Liver (tissue), 9 donors: Measurements from ENCODE around the gene MED8. TPM values are rescaled to one million over a fixed set of nuclear protein-coding genes. Genes with fewer than 3 reads are reported as not detected.

ENCODE experiments used
- DNase-seq: peaks from one replicate; pipeline ENCODE4 v3.0.0-alpha.2; 2017; ENCODE audit warnings: low spot score
- H3K27ac ChIP-seq, 2 donors: one replicate each; pipeline ENCODE4 v1.7.0; 2013; ENCODE audit warnings: inconsistent platforms in 2 of 2, low read length in 2 of 2, control low read depth in 1 of 2, low read depth in 1 of 2, mild to moderate bottlenecking in 1 of 2
- H3K27me3 ChIP-seq, 4 donors: one replicate each; pipeline versions ENCODE4 v1.6.1 to v1.7.0; 2013; ENCODE audit warnings: low read length in 3 of 4, inconsistent platforms in 1 of 4, mild to moderate bottlenecking in 1 of 4, moderate library complexity in 1 of 4; ENCODE audit not compliant: control insufficient read depth in 4 of 4, insufficient read depth in 4 of 4
- H3K36me3 ChIP-seq, 4 donors: one replicate each; pipeline versions ENCODE4 v1.6.1 to v1.7.0; 2013; ENCODE audit warnings: low read length in 3 of 4, mild to moderate bottlenecking in 3 of 4, low read depth in 1 of 4, moderate library complexity in 1 of 4; ENCODE audit not compliant: control insufficient read depth in 4 of 4, insufficient read depth in 3 of 4
- H3K4me1 ChIP-seq, 4 donors: one replicate each; pipeline versions ENCODE4 v1.6.1 to v1.7.0; 2013; ENCODE audit warnings: low read length in 3 of 4, mild to moderate bottlenecking in 3 of 4, moderate library complexity in 1 of 4; ENCODE audit not compliant: control insufficient read depth in 4 of 4, insufficient read depth in 4 of 4
- H3K4me3 ChIP-seq, 3 donors: one replicate each; pipeline versions ENCODE4 v1.6.1 to v1.7.0; 2013; ENCODE audit warnings: low read length in 3 of 3, control low read depth in 1 of 3, low read depth in 1 of 3, mild to moderate bottlenecking in 1 of 3
- H3K9ac ChIP-seq, 2 donors: one replicate each; pipeline ENCODE4 v1.7.0; 2013; ENCODE audit warnings: low read length in 2 of 2, mild to moderate bottlenecking in 2 of 2, moderate library complexity in 2 of 2, control low read depth in 1 of 2, low read depth in 1 of 2
- H3K9me3 ChIP-seq, 4 donors: one replicate each; pipeline versions ENCODE4 v1.6.1 to v1.7.0; 2013; ENCODE audit warnings: low read length in 3 of 4; ENCODE audit not compliant: control insufficient read depth in 4 of 4
- FOXA1 ChIP-seq: IDR thresholded peaks from 2 replicates; pipeline ENCODE4 v1.6.1; 2016; ENCODE audit warnings: antibody characterized with exemption
- FOXA2 ChIP-seq: IDR thresholded peaks from 2 replicates; pipeline ENCODE4 v1.6.1; 2016; ENCODE audit warnings: antibody characterized with exemption
- GABPA ChIP-seq, 2 donors: IDR thresholded peaks in 1 of 2; conservative IDR thresholded peaks in 1 of 2; 2 replicates each; pipeline ENCODE4 v1.6.1; 2016; ENCODE audit warnings: antibody characterized with exemption in 2 of 2, mild to moderate bottlenecking in 1 of 2, moderate library complexity in 1 of 2
- HNF4A ChIP-seq, 2 donors: conservative IDR thresholded peaks; 2 replicates each; pipeline ENCODE4 v1.6.1; 2016; ENCODE audit warnings: antibody characterized with exemption in 2 of 2, mild to moderate bottlenecking in 2 of 2
- HNF4G ChIP-seq: IDR thresholded peaks from 2 replicates; pipeline ENCODE4 v1.6.1; 2016; ENCODE audit warnings: antibody characterized with exemption
- JUND ChIP-seq, 2 donors: IDR thresholded peaks; 2 replicates each; pipeline ENCODE4 v1.6.1; 2016; ENCODE audit warnings: antibody characterized with exemption in 2 of 2
- NR2F2 ChIP-seq: IDR thresholded peaks from 2 replicates; pipeline ENCODE4 v1.6.1; 2016; ENCODE audit warnings: antibody characterized with exemption
- RAD21 ChIP-seq, 2 donors: IDR thresholded peaks; 2 replicates each; pipeline ENCODE4 v1.6.1; 2016; ENCODE audit warnings: antibody characterized with exemption in 2 of 2, mild to moderate bottlenecking in 2 of 2
- RXRA ChIP-seq, 2 donors: IDR thresholded peaks; 2 replicates each; pipeline ENCODE4 v1.6.1; 2017 to 2018; ENCODE audit warnings: antibody characterized with exemption in 2 of 2, mild to moderate bottlenecking in 1 of 2
- SP1 ChIP-seq: IDR thresholded peaks from 2 replicates; pipeline ENCODE4 v1.6.1; 2018; ENCODE audit warnings: antibody characterized with exemption, mild to moderate bottlenecking
- TAF1 ChIP-seq: conservative IDR thresholded peaks from 2 replicates; pipeline ENCODE4 v1.6.1; 2016; ENCODE audit warnings: antibody characterized with exemption, mild to moderate bottlenecking
- YY1 ChIP-seq: IDR thresholded peaks from 2 replicates; pipeline ENCODE4 v1.6.1; 2016; ENCODE audit warnings: antibody characterized with exemption, mild to moderate bottlenecking
- ZBTB33 ChIP-seq: IDR thresholded peaks from 2 replicates; pipeline ENCODE4 v1.6.1; 2016; ENCODE audit warnings: antibody characterized with exemption
- WGBS: extraction: QIAGEN DNeasy Blood & Tissue Kit; methylation state at CpG from one replicate; pipeline ENCODE4 v1.1.7; 2013; 5-methylcytosine and 5-hydroxymethylcytosine counted together
- polyA plus RNA-seq, 2 donors: library from polyadenylated mRNA; stranded (reverse) in 1 of 2; unstranded in 1 of 2; fragments of 200-250 nt in 1 of 2; fragments of >200 nt in 1 of 2; fragmentation: Nextera tagmentation in 1 of 2; extraction: Ambion mirVana in 1 of 2; gene quantifications; one replicate each; pipeline versions ENCODE4 v1.2.1 to v1.2.3, GENCODE V29; 2013 to 2015
- total RNA-seq, 2 donors: library from RNA; depleted of rRNA; stranded (reverse); fragments of >200 nt; gene quantifications; one replicate each; pipeline ENCODE4 v1.2.3, GENCODE V29; 2014
- TF ChIP-seq, protein P1 (sequence below): IDR thresholded peaks from 2 replicates; pipeline ENCODE4 v1.6.1; 2016; ENCODE audit warnings: antibody characterized with exemption
- TF ChIP-seq, protein P2 (sequence below): IDR thresholded peaks from 2 replicates; pipeline ENCODE4 v1.6.1; 2016; ENCODE audit warnings: antibody characterized with exemption
- TF ChIP-seq, protein P3 (sequence below): IDR thresholded peaks from 2 replicates; pipeline ENCODE4 v1.6.1; 2016; ENCODE audit warnings: antibody characterized with exemption, mild to moderate bottlenecking
- donor health status: healthy.
- donor health status: healthy.
- donor health status: healthy.
- donor health status: healthy.
- donor health status: healthy.

The MED8 gene
- total and polyA plus RNA-seq, 4 donors: 26.2 to 37.6 (median 29.1) TPM

GRCh38 chr1:43395523-43395922 is 5.9 kb upstream of the MED8 start:
- no peak for TF ChIP-seq RAD21 (IDR thresholded peaks at IDR 0.05)
- TF ChIP-seq GABPA (IDR thresholded peaks at IDR 0.05 in 1 of 2, conservative IDR thresholded peaks at IDR 0.05 in 1 of 2): no peak
- no peak for TF ChIP-seq NR2F2
- TF ChIP-seq, protein P1, sequence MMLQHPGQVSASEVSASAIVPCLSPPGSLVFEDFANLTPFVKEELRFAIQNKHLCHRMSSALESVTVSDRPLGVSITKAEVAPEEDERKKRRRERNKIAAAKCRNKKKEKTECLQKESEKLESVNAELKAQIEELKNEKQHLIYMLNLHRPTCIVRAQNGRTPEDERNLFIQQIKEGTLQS: no peak
- no peak for TF ChIP-seq HNF4A (conservative IDR thresholded peaks at IDR 0.05)
- 94% methylated on average over 4 of the region's 4 CpGs for WGBS
- no peaks in the 10 kb centered on the region for H3K9me3 ChIP-seq
- DNase-seq: no peak
- H3K27ac ChIP-seq: no peak overlapping the region
- peaks cover 0 to 7% (median 4%) of the 10 kb centered on the region in 4 donors for H3K4me1 ChIP-seq
- H3K4me3 ChIP-seq: no peak overlapping the region
- H3K36me3 ChIP-seq: peaks cover 0 to 6% (median 5%) of the 10 kb centered on the region in 4 donors
- no peaks in the 10 kb centered on the region for H3K27me3 ChIP-seq
- no peak overlapping the region for H3K9ac ChIP-seq

- H3K4me1 ChIP-seq: peaks cover 2 to 27% (median 18%) of the 10 kb centered on the region in 4 donors
- WGBS: 59% methylated on average over 3 of the region's 3 CpGs
- H3K36me3 ChIP-seq: peaks cover 0 to 6% (median 5%) of the 10 kb centered on the region in 4 donors
Observed at GRCh38 chr1:43392702-43393101, 3.1 kb upstream of the MED8 start.

DNA sequence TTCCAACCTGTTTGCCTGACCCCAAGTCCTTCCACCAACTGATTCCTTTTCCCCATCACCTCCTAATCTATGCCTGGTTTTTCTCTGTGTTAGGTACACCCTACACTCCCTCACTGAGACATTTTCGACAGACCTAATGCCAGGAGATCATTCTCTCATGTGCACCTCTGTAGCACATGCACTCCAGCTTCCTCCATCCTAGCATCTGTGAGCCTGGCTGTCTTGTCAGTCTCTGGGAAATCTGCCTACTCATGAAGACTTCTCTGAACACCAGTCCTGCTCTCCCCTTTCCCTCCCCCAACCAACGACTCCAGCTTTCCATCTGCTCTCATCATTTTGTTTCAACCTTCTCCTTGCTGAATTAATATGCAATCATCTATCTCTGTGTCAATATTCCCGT is 987 bp downstream of the MED8 start:
- no peaks in the 10 kb centered on the region for H3K9me3 ChIP-seq
- peak overlapping the region; percentile 7 to 21 for H3K9ac ChIP-seq
- no peaks in the 10 kb centered on the region for H3K27me3 ChIP-seq
- peaks cover 2 to 30% (median 18%) of the 10 kb centered on the region in 4 donors for H3K4me1 ChIP-seq
- peaks cover 9 to 41% (median 33%) of the 10 kb centered on the region in 4 donors for H3K36me3 ChIP-seq
- no peak for DNase-seq
- H3K27ac ChIP-seq: no peak overlapping the region
- peak overlapping the region; percentile 52 to 95 (median 87) for H3K4me3 ChIP-seq
- 35% methylated on average over 3 of the region's 3 CpGs for WGBS
- TF ChIP-seq TAF1 (no peak), SP1 (no peak), HNF4A (conservative IDR thresholded peaks at IDR 0.05) (no peak), NR2F2 (no peak), HNF4G (no peak), RAD21 (IDR thresholded peaks at IDR 0.05) (no peak), GABPA (IDR thresholded peaks at IDR 0.05 in 1 of 2, conservative IDR thresholded peaks at IDR 0.05 in 1 of 2) (no peak), FOXA1 (no peak), JUND (IDR thresholded peaks at IDR 0.05) (no peak), ZBTB33 (no peak), YY1 (no peak), FOXA2 (no peak), RXRA (IDR thresholded peaks at IDR 0.05) (no peak)
- TF ChIP-seq, protein P2, sequence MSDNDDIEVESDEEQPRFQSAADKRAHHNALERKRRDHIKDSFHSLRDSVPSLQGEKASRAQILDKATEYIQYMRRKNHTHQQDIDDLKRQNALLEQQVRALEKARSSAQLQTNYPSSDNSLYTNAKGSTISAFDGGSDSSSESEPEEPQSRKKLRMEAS: no peak
- TF ChIP-seq, protein P3, sequence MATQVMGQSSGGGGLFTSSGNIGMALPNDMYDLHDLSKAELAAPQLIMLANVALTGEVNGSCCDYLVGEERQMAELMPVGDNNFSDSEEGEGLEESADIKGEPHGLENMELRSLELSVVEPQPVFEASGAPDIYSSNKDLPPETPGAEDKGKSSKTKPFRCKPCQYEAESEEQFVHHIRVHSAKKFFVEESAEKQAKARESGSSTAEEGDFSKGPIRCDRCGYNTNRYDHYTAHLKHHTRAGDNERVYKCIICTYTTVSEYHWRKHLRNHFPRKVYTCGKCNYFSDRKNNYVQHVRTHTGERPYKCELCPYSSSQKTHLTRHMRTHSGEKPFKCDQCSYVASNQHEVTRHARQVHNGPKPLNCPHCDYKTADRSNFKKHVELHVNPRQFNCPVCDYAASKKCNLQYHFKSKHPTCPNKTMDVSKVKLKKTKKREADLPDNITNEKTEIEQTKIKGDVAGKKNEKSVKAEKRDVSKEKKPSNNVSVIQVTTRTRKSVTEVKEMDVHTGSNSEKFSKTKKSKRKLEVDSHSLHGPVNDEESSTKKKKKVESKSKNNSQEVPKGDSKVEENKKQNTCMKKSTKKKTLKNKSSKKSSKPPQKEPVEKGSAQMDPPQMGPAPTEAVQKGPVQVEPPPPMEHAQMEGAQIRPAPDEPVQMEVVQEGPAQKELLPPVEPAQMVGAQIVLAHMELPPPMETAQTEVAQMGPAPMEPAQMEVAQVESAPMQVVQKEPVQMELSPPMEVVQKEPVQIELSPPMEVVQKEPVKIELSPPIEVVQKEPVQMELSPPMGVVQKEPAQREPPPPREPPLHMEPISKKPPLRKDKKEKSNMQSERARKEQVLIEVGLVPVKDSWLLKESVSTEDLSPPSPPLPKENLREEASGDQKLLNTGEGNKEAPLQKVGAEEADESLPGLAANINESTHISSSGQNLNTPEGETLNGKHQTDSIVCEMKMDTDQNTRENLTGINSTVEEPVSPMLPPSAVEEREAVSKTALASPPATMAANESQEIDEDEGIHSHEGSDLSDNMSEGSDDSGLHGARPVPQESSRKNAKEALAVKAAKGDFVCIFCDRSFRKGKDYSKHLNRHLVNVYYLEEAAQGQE: no peak
- TF ChIP-seq, protein P1: no peak

More at GRCh38 chr1:43392702-43393101, 3.1 kb upstream of the MED8 start:
- no peak for DNase-seq
- H3K4me3 ChIP-seq: no peak overlapping the region
- TF ChIP-seq FOXA1: no peak
- no peak overlapping the region for H3K27ac ChIP-seq
- H3K27me3 ChIP-seq: no peaks in the 10 kb centered on the region
- H3K9ac ChIP-seq: no peak overlapping the region
- no peaks in the 10 kb centered on the region for H3K9me3 ChIP-seq
